Measurements from ENCODE around the gene PPP2R1B.

GRCh38 chr11:111756097-111756496 is 10.1 kb downstream of the PPP2R1B start:
- TF ChIP-seq CTCF (IDR thresholded peaks at IDR 0.05) (no peak), POLR2A (IDR thresholded peaks at IDR 0.05) (no peak)
